ENCODE measurements around the gene BAIAP2. TPM values are rescaled to one million over a fixed set of nuclear protein-coding genes. Genes with fewer than 3 reads are reported as not detected.

Gene BAIAP2
- total and polyA plus RNA-seq, 10 of the 15 experiments (the other 5 are each of a cell fraction or from before 2014, with no cell fraction given): 0.15 to 1.2 (median 0.46) TPM; not detected in 2

GRCh38 chr17:81165246-81166032 lies 130.5 kb downstream of the BAIAP2 start, which contains the start of gene PVALEF (continued):
- TF ChIP-seq ZNF592 (IDR thresholded peaks at IDR 0.05) (no peak), RFX5 (IDR thresholded peaks at IDR 0.05; ENCODE audit: low read depth, low read length) (no peak), ZNF384 (IDR thresholded peaks at IDR 0.05; ENCODE audit: borderline replicate concordance, low read depth, low read length) (no peak), HSF1 (IDR thresholded peaks at IDR 0.05; ENCODE audit: low read depth, low read length) (no peak), E4F1 (IDR thresholded peaks at IDR 0.05; ENCODE audit: borderline replicate concordance, partially characterized antibody) (no peak), MAX (IDR thresholded peaks at IDR 0.05; ENCODE audit: low read depth, low read length) (no peak), BRCA1 (IDR thresholded peaks at IDR 0.05; ENCODE audit: low read depth, low read length) (no peak), ZBTB33 (IDR thresholded peaks at IDR 0.05) (no peak), MEF2A (IDR thresholded peaks at IDR 0.05; ENCODE audit: insufficient read depth, low read depth, low read length) (no peak), CUX1 (IDR thresholded peaks at IDR 0.05; ENCODE audit: insufficient replicate concordance, low read depth, low read length) (no peak), SMC3 (IDR thresholded peaks at IDR 0.05; ENCODE audit: borderline replicate concordance, low read length) (no peak), RELA (IDR thresholded peaks at IDR 0.05; ENCODE audit: borderline replicate concordance, partially characterized antibody) (no peak)
